Adrenal gland (tissue), 5 donors: ENCODE results near the gene SEPTIN8.

Experiments used
- POLR2A ChIP-seq, 2 donors: fragments of 450-650 bp; IDR thresholded peaks; one replicate each; pipeline ENCODE4 v1.6.1; 2017; ENCODE audit warnings: antibody characterized with exemption in 2 of 2, mild to moderate bottlenecking in 2 of 2, moderate library complexity in 1 of 2
- TF ChIP-seq, protein P1 (sequence below), 6 experiments: fragments of 450-650 bp in 4 of 6; fragments of 200-600 bp in 2 of 6; sonication (generic) in 1 of 6; IDR thresholded peaks; 1 replicate in 5 of 6; 2 replicates in 1 of 6; pipeline versions ENCODE4 v1.5.1 to v1.8.0; 2016 to 2021; ENCODE audit warnings: antibody characterized with exemption in 6 of 6, mild to moderate bottlenecking in 2 of 6, moderate library complexity in 1 of 6
- donor health status: DM: no; HTN: no; CAD: no.

DNA sequence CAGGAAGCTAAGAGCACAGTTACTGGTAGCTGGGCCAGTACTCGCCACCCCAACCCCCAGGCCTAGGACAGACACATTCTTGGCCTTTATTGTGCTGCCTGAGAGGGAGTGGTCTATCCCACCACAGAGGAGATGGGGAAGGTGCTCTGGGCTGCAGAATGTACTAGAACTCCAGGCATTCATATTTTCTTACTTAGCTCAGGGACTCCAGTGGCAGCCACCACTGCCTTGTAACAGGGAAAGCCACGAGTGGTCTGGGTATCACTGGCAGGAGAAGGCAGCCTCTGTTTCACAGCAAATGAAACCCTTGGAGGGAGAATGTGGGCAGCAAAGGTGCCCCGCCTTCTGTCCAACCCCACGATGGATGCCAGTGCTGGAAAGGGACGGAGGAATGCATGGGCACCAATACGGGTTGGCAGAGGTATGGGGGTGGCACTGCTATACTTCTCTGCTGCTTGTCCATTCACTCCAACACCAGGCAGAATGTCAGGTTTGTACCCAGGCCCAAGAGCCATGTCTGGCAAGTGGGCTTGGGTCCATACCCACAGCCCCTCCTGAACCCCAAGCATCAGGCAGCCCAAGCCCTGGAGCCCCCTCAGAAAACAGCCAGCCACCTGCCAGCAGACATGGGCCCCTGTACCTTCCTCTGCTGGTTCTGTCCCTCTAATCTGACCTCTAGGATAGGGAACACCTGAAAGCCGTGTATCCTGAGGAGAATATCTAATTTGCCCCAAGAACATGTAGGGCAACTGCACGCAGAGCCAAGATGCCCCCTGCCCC lies 4.6 kb downstream of the SEPTIN8 start:
- no peak for TF ChIP-seq POLR2A (IDR thresholded peaks at IDR 0.05)
- TF ChIP-seq, protein P1, sequence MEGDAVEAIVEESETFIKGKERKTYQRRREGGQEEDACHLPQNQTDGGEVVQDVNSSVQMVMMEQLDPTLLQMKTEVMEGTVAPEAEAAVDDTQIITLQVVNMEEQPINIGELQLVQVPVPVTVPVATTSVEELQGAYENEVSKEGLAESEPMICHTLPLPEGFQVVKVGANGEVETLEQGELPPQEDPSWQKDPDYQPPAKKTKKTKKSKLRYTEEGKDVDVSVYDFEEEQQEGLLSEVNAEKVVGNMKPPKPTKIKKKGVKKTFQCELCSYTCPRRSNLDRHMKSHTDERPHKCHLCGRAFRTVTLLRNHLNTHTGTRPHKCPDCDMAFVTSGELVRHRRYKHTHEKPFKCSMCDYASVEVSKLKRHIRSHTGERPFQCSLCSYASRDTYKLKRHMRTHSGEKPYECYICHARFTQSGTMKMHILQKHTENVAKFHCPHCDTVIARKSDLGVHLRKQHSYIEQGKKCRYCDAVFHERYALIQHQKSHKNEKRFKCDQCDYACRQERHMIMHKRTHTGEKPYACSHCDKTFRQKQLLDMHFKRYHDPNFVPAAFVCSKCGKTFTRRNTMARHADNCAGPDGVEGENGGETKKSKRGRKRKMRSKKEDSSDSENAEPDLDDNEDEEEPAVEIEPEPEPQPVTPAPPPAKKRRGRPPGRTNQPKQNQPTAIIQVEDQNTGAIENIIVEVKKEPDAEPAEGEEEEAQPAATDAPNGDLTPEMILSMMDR (IDR thresholded peaks at IDR 0.05) = no peak
